Spleen (tissue), 7 donors: ENCODE measurements around the gene RPS27A.
A peak's percentile ranks its signal among the peaks of the same experiment; 100 is the strongest.

Experiments used
- CTCF ChIP-seq, 11 experiments: fragments of 200-600 bp in 7 of 11; fragments of 450-650 bp in 4 of 11; sonication (generic) in 4 of 11; IDR thresholded peaks in 8 of 11; conservative IDR thresholded peaks in 3 of 11; 1 replicate in 7 of 11; 2 replicates in 4 of 11; pipeline versions ENCODE4 v1.4.0 to v1.8.0; 2016 to 2021; ENCODE audit warnings: antibody characterized with exemption in 11 of 11, inconsistent platforms in 4 of 11, mild to moderate bottlenecking in 1 of 11
- POLR2A ChIP-seq, 3 donors: fragments of 450-650 bp; IDR thresholded peaks; one replicate each; pipeline ENCODE4 v1.5.1; 2017; ENCODE audit warnings: antibody characterized with exemption in 3 of 3, mild to moderate bottlenecking in 1 of 3
- POLR2AphosphoS5 ChIP-seq, 3 donors: sonication (generic); formaldehyde crosslinking; IDR thresholded peaks; one replicate each; pipeline ENCODE4 v1.5.1; 2017; ENCODE audit warnings: antibody characterized with exemption in 3 of 3
- donor health status: DM: no; HTN: no; CAD: no; lungs with moderate emphysema.
- donor health status: DM: no; HTN: no; CAD: no.
- donor health status: DM: no; HTN: no; CAD: no.

- peak; percentile 89 to 92 (median 90) for TF ChIP-seq POLR2AphosphoS5 (IDR thresholded peaks at IDR 0.05)
- TF ChIP-seq CTCF (IDR thresholded peaks at IDR 0.05 in 8 of 11, conservative IDR thresholded peaks at IDR 0.05 in 3 of 11), result peak in 6 of 11 experiments; percentile 19 to 45 (median 36)
- TF ChIP-seq POLR2A (IDR thresholded peaks at IDR 0.05), result peak in 2 of 3 donors; percentile 40 to 47
Observed at GRCh38 chr2:55268907-55269644, 36.6 kb downstream of the RPS27A start, which contains the start of gene MTIF2.
